Activated gamma-delta T cell (primary cell): ENCODE measurements around the gene THRB.
"Not testable (repeated sequence)": the region's sequence is repeated elsewhere in the genome, so short reads cannot be mapped to it uniquely, and the experiment has no call there.

Experiments used
- DNase-seq: peaks from one replicate; lab custom pipeline; 2025; lab: John Stamatoyannopoulos, UW

The THRB gene

DNA sequence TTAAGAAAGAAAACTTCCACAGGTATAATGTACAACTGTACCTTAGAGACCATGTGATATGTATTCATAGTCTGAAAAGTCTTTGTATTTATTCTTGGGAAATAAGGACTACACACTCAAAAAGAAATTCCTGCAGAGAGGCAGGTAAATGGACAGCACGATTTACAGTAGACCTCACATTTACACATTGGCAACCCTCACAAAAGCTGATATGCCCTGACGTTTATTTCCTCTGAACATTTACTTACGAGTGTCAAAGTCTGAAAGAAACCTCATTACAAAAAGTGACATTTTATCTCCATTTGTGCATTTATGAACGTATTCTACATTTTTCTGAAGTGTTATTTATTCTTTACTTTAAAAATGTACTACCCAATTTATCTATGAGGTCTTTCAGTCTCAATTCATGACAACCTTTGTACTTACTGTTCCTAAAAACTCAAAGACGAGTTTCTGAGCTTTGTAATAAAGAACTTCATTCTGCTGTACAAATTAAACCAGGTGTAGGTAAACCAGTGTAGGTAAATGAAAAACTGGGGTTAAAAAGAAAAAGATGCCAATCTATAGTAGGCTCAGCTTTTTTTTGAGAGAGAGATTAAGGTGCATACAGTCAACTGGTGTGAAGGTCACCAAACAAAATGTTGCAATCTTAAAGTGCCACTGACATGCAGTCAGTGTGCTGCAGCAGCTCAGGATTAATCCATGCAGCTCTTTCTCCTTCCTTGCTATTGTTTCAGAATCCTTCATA lies 44.3 kb downstream of the THRB start:
- DNase-seq = no peak

- DNase-seq = no peak
Measured at GRCh38 chr3:24447836-24448235, 46.8 kb downstream of the THRB start.

DNA sequence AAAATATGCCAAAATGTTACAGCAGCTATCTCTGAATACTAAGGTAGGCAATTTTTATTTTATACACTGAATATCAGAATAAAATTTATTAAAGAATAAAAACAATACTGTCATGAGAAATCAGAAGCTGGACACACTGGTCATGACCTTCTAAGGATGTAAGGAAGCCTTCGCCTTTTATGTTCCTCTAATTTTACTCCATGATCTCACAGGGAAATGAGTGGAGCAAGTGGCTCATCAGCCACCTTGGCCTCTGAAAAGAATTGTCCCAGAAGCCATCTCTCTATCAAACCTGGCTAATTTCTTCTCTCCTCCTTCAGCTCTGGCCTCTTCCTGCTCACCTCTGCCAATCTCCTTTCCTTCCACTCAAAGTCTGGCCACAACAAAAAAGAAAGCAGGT lies 48.6 kb downstream of the THRB start:
- DNase-seq = no peak

- DNase-seq = no peak
Measured at GRCh38 chr3:24443476-24443875, 51.2 kb downstream of the THRB start.

- no peak for DNase-seq
Measured at GRCh38 chr3:24440760-24441464, 53.7 kb downstream of the THRB start.

DNA sequence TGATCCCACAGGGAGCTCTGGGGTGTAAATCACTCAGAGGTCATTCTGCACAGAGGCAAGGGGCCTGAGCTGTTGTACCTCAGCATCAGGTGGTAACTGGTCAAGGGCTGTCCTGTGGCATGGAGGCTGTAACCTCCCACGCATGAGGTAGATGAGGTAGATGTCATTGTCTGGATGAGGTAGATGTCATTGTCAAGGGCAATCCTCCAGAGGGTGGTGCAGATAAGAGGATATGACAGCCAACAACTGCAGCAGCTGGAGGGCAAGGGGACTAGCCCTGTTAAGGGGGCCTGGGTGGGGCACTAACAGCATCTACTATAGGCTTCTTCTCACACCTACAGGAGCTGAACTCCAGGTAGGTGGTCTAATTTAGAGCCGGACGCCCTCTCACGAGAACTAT lies 55.6 kb downstream of the THRB start:
- DNase-seq = no peak

DNA sequence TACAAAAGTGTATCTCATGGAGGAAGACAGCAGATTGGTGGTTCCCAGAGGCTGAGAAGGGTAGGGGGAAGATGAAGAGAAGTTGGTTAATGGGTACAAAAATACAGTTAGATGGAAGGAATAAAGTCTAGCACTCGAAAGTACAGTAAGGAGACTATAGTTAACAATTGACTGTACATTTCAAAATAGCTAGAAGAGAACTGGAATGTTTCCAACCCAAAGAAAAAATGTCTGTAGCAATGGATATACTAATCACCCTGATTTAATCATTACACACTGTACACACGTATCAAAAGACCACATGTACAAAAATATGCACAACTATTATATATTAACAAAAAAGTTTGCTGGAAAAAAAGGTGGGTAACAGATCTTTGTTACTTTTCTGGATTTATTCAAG lies 57.3 kb downstream of the THRB start:
- DNase-seq = no peak

DNA sequence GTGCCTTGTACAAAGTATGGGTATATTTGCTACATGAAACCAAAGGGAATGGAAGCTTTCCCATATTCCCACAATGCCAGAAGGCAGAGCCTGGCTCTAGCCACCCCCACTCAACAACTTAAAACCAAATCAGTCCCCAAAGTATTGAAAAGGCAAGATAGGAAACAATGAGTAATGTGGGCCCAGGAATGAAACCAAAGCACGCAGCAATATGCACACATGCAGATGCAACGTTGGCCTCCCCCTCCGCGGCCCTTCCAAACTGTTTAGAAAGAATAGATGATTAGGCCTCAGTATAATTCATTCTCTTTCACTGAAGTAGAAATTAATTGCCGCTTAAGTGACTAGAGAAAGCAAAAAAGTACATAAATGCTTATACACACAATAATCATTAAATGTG lies 59.1 kb downstream of the THRB start:
- no peak for DNase-seq

DNA sequence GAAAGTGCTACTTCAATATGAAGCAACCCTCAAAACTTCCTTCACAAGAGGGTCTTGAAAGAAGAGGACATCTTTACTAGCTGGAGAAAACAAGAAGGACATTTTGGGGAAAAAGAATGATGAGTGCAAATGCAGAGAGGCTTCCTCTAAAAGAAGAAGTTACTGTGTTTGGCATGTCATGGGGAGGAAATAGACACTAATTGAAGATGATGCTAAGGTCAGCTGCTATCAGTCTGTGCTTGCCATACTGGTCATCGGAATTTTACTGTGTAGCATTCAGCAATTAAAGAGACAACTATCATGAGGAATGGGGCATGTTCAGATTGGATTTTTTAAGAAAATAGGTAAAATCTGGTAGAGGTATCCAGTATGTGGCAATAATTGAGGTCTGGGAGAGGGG lies 60.0 kb downstream of the THRB start:
- no peak for DNase-seq

- no peak for DNase-seq
Measured at GRCh38 chr3:24433838-24434591, 60.6 kb downstream of the THRB start.

GRCh38 chr3:24432989-24433388 lies 61.7 kb downstream of the THRB start:
- DNase-seq = no peak

- no peak for DNase-seq
Measured at GRCh38 chr3:24428481-24428880, 66.2 kb downstream of the THRB start.

- no peak for DNase-seq
Measured at GRCh38 chr3:24426896-24427295, 67.8 kb downstream of the THRB start.

DNA sequence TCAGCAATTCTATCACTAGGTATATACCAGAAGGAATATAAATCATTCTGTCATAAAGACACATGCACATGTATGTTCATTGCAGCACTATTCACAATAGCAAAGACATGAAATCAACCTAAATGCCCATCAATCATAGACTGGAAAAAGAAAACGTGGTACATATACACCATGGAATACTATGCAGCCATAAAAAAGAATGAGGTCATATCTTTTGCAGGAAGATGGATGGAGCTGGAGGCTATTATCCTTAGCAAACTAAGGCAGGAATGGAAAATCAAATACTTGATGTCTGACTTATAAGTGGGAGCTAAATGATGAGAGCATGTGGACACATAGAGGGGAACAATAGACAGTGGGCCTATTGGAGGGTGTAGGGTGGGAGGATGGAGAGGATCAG lies 73.8 kb downstream of the THRB start:
- not testable (repeated sequence) for DNase-seq

GRCh38 chr3:24420224-24420623 lies 74.4 kb downstream of the THRB start:
- no peak for DNase-seq

GRCh38 chr3:24419067-24419791 lies 75.4 kb downstream of the THRB start:
- no peak for DNase-seq

DNA sequence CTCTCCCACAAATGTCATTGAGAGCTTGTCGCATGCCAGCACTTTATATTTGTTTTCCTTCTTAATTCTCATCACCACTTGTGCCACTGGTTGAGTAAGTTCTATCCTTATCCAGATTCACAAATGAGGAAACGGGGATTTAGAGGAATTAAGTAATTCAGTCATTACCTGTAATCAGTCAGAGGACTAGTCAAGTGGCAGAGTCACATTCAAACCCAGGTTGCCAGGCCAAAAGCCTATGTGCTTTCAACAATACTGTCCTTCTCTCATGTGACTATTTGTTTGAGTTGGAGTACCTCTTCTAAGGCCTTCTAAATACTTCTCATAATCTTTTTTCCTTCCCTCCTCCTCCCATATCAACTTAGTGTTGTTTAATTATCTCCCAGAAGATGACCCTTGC lies 76.9 kb downstream of the THRB start:
- no peak for DNase-seq

GRCh38 chr3:24416224-24416623 lies 78.4 kb downstream of the THRB start:
- DNase-seq = no peak

DNA sequence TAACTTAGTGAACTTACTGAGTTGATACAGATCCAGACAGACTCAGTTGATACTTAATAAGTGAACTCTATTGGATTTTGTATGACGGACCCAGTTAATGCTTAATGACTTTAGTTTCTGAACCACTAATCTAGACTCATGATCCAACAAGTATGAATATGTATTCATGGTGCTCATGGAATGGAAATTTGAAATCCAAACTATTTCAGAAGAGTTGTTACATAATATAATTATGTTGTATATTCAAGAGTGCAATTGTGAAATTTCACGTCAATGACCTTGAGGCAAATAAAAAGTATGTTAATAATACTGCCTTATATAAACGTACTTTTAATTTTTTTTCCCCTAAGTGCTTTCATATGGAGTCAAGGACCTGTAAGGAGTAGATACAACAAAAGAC lies 78.8 kb downstream of the THRB start:
- DNase-seq = no peak

DNA sequence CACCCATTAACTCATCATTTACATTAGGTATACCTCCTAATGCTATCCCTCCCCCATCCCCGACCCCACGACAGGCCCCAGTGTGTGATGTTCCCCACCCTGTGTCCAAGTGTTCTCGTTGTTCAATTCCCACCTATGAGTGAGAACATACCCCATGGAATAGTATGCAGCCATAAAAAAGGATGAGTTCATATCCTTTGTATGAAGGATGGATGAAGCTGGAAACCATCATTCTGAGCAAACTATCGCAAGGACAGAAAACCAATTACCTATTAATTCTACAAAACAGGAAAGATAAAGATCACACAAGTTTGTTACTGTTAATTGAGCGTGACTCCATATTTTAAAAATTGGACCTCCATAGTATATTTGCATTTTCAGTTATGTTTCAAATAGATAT lies 81.0 kb downstream of the THRB start:
- not testable (repeated sequence) for DNase-seq

DNA sequence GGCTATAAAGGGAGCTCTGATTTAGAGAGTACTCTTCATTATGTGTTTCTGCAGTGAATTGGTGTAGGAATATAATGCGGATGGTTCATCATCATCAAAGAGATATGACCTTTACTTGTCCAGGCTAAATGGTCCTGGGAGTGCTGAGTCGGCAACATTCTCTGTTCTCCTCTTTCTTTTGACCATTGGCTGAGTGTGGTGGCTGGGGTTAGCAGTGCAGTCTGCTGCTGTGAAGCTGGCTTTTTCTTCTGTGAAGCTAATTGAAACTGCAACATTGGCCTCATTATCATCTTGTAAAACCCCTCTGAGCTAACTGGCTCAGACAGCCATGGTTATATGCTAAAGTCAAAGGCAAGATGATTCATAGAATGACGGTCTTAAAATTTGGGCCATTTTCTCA lies 83.8 kb downstream of the THRB start:
- DNase-seq = no peak

DNA sequence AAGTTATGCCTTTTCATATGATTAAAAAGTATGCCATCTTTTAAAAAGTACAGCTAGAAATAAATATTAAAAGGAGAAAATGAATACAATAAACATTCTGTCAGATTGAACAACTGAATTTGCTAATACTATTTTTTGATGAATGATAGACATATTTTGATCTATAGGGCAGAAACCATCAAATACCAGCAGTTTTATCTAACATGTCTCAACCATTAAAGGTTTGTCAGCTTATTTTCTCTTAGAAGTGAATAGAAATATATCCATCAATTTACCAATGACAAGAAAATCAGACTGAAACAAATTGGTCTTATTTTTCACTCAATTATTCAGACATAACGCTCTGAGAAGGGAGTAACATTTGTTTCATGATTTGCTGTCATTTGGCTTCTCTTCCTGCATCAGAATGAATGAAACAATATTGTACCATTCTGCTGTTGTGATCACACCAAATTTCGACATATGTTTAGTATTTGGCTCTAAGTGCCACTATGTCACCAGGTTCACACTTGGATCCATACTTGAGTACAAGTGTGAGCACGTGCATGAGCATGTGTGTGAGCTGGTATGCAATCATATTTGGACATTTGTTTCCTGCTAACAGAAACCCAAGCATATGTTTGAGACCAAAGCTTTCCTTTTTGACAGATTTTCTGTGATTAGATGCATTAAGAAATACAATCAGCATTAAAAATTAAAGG lies 86.5 kb downstream of the THRB start:
- DNase-seq = no peak
